Uterus (tissue), 4 donors: ENCODE data around the gene GSTA4. TPM values are rescaled to one million over a fixed set of nuclear protein-coding genes. Genes with fewer than 3 reads are reported as not detected.
"Not testable (repeated sequence)": the region's sequence is repeated elsewhere in the genome, so short reads cannot be mapped to it uniquely, and the experiment has no call there.

ENCODE experiments used
- DNase-seq, 2 donors: peaks; one replicate each; pipeline ENCODE4 v3.0.0-alpha.2; 2019 to 2020
- H3K27ac ChIP-seq, 2 donors: fragments of 200-600 bp; sonication (generic); 1 replicate in 1 of 2; 2 replicates in 1 of 2; pipeline ENCODE4 v1.5.1; 2016 to 2018
- H3K27me3 ChIP-seq, 2 donors: fragments of 200-600 bp; sonication (generic); one replicate each; pipeline ENCODE4 v1.5.1; 2018 to 2019; ENCODE audit warnings: control low read depth in 1 of 2
- H3K36me3 ChIP-seq, 2 donors: fragments of 200-600 bp; sonication (generic); one replicate each; pipeline ENCODE4 v1.5.1; 2019; ENCODE audit warnings: control low read depth in 1 of 2
- H3K4me1 ChIP-seq, 2 donors: fragments of 200-600 bp; sonication (generic); one replicate each; pipeline ENCODE4 v1.5.1; 2018 to 2019; ENCODE audit warnings: control low read depth in 1 of 2
- H3K4me3 ChIP-seq, 2 donors: fragments of 200-600 bp; sonication (generic); 1 replicate in 1 of 2; 2 replicates in 1 of 2; pipeline ENCODE4 v1.5.1; 2018 to 2019; ENCODE audit warnings: mild to moderate bottlenecking in 1 of 2
- H3K9me3 ChIP-seq, 2 donors: fragments of 200-600 bp; sonication (generic); one replicate each; pipeline ENCODE4 v1.5.1; 2019; ENCODE audit warnings: control low read depth in 1 of 2
- POLR2A ChIP-seq, 2 donors: fragments of 450-650 bp; IDR thresholded peaks; one replicate each; pipeline ENCODE4 v1.6.1; 2016; ENCODE audit warnings: antibody characterized with exemption in 2 of 2, mild to moderate bottlenecking in 1 of 2, moderate library complexity in 1 of 2
- intact Hi-C: fragments of 100-400 bp; cut with DNase I; formaldehyde crosslinking; loops from one replicate; pipeline ENCODE4 v1.15.1; 2023; ENCODE audit warnings: low total_unique reads
- total RNA-seq, 4 donors: library from RNA; depleted of rRNA in 3 of 4; stranded (reverse); fragments of >200 nt in 3 of 4; gene quantifications; one replicate each; pipeline versions ENCODE4 v1.1.0 to v1.2.4, GENCODE V29; 2014 to 2023
- TF ChIP-seq, protein P1 (sequence below), 4 experiments: fragments of 200-600 bp in 2 of 4; fragments of 450-650 bp in 2 of 4; sonication (generic) in 2 of 4; IDR thresholded peaks; one replicate each; pipeline ENCODE4 v1.5.1; 2016 to 2019; ENCODE audit warnings: antibody characterized with exemption in 4 of 4, mild to moderate bottlenecking in 2 of 4, moderate library complexity in 1 of 4
- donor health status: DM: yes; HTN: yes; CAD: no.

Gene GSTA4
- total RNA-seq, 4 donors from 2014 or later = 7.7 to 59.2 (median 23.0) TPM

DNA sequence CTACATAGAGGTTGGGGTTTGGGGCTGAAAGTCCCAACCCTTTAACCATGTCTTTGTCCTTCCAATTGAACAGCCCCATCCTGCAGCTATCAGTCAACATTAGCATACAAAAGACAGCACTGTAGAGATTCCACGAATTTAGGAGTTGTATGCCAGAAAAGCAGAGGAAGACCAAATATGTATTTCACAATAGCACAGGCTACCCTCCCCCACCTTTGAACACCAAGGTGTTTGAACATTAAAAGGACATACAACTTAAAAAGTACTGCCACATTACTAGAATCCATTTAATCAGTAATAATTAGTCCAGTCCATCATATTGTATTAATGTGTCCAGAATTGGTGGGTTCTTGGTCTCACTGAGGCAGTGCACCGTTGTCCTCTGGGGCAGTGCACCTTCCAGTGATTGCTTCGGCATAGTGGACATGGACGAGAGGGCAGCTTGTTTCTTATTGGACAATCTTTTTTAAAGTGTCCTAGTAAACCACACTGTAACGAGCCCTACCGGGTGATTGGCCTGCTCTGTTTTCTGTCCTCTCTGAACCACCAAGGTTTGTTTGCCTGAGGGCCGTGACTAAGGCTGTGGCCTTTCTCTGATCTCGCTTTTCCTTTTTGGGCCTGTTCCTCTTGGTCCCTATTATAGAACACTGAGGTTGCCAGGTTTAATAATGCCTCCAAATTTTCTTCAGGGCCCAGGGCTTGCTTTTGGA lies 36.4 kb downstream of the GSTA4 start:
- H3K4me3 ChIP-seq = no peak overlapping the region
- intact Hi-C loops = no loop called here
- no peaks in the 10 kb centered on the region for H3K4me1 ChIP-seq
- TF ChIP-seq, protein P1, sequence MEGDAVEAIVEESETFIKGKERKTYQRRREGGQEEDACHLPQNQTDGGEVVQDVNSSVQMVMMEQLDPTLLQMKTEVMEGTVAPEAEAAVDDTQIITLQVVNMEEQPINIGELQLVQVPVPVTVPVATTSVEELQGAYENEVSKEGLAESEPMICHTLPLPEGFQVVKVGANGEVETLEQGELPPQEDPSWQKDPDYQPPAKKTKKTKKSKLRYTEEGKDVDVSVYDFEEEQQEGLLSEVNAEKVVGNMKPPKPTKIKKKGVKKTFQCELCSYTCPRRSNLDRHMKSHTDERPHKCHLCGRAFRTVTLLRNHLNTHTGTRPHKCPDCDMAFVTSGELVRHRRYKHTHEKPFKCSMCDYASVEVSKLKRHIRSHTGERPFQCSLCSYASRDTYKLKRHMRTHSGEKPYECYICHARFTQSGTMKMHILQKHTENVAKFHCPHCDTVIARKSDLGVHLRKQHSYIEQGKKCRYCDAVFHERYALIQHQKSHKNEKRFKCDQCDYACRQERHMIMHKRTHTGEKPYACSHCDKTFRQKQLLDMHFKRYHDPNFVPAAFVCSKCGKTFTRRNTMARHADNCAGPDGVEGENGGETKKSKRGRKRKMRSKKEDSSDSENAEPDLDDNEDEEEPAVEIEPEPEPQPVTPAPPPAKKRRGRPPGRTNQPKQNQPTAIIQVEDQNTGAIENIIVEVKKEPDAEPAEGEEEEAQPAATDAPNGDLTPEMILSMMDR (IDR thresholded peaks at IDR 0.05) = no peak
- no peak for TF ChIP-seq POLR2A (IDR thresholded peaks at IDR 0.05)
- H3K36me3 ChIP-seq = no peaks in the 10 kb centered on the region
- H3K27me3 ChIP-seq = no peaks in the 10 kb centered on the region
- H3K27ac ChIP-seq = no peak overlapping the region
- H3K9me3 ChIP-seq = no peaks in the 10 kb centered on the region
- DNase-seq = no peak

DNA sequence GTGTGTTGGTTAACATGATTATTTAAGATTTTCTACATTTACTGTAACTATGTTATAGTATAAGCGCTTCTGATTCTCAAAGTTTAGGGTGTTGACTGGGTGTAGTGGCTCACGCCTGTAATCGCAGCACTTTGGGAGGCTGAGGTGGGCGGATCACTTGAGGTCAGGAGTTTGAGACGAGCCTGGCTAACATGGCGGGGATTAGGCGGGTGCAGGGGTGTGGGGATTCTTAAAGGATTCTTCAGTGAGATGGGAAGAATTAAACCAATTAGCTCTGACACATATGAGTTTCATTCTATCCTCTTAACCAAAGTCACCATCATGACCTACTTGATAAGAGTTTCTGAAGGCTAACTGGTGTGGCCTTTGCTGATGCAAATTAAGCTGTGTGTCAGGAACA lies 39.2 kb downstream of the GSTA4 start:
- no peak overlapping the region for H3K4me3 ChIP-seq
- intact Hi-C loops = no loop called here
- H3K9me3 ChIP-seq = no peaks in the 10 kb centered on the region
- DNase-seq = no peak
- H3K27me3 ChIP-seq = no peaks in the 10 kb centered on the region
- no peaks in the 10 kb centered on the region for H3K4me1 ChIP-seq
- H3K36me3 ChIP-seq = no peaks in the 10 kb centered on the region
- no peak overlapping the region for H3K27ac ChIP-seq
- TF ChIP-seq POLR2A (IDR thresholded peaks at IDR 0.05) = no peak
- TF ChIP-seq, protein P1 (IDR thresholded peaks at IDR 0.05) = no peak

DNA sequence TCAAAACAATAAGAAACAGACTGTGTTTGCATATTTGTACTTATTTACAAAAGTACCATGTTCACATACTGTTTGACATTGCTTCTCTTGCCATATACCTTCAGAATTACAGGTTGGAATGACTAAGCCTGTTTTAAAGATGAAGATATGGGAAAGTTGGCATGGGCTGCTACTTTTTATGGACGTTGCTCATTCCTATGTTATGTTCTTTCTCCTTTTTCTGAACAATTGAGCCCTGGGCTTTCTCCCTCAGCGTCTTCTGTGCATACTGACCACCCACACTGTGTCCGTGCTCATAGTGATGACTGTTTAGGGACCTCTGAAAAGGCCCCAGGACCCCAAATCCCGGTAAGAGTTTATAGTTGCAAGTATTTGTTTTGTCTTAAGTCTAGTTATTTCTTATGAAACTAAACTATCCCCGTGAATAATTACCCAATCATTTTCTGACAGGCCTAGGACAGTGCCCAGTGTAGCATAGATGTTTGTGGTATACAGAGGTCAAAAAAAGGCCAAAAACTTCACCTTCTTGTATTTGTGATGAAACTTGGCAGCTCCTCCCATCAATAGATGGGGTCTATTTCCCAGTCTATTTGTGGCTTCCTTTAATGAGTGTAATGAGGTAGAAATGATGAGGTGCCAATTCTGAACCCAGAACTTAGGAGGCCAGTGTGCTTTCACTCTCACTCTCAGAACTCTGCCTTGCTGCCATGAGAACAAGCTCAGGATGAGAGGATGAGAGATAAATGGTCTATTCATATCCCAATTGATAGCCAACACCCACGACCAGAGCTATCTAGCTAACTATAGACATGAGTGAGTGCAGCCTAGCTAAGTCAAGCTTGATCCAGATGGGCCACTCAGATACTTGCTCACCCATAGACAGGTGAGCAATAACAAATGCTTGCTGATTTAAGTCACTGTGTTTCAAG lies 40.9 kb downstream of the GSTA4 start:
- Histone ChIP-seq H3K27ac (no peak overlapping the region), H3K9me3 (no peaks in the 10 kb centered on the region), H3K4me3 (no peak overlapping the region), H3K27me3 (no peaks in the 10 kb centered on the region), H3K4me1 (no peaks in the 10 kb centered on the region), H3K36me3 (no peaks in the 10 kb centered on the region)
- DNase-seq = no peak
- intact Hi-C loops = no loop called here
- TF ChIP-seq, protein P1 (IDR thresholded peaks at IDR 0.05) = no peak
- TF ChIP-seq POLR2A (IDR thresholded peaks at IDR 0.05) = no peak

DNA sequence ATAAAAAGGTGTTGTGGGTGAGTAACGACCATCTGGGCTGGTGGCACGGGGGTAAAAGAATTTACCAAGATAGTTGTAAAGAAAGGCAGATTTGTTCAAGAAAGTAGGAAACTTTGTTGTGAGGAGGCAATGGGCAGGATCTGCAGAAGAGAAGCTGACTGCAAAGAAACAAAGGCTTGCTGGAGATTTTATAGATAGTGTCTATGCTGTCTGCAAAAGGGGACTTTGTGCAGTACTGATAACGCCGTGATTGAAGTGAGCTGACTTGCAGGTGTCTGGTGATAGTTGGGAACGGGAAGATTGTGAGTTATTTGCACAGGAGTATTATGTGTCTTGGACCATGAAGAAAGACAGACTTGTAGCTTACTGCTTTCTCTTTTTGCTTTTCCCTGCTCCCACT lies 48.8 kb downstream of the GSTA4 start:
- TF ChIP-seq POLR2A (IDR thresholded peaks at IDR 0.05) = no peak
- TF ChIP-seq, protein P1 (IDR thresholded peaks at IDR 0.05) = no peak
- no peaks in the 10 kb centered on the region for H3K36me3 ChIP-seq
- intact Hi-C loops = no loop called here

DNA sequence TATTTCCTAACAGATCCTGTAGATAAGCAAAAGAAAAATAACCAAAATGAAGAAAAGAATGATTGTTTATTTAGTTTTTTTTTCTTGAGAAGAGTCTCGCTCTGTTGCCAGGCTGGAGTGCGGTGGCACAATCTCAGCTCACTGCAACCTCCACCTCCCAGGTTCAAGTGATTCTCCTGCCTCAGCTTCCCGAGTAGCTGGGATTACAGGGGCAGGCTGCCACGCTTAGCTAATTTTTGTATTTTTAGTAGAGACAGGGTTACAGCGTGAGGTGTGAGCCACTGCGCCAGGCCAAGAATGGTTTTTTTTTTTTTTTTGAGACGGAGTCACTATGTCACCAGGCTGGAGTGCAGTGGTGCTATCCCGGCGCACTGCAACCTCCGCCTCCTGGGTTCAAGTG lies 52.3 kb downstream of the GSTA4 start:
- H3K27me3 ChIP-seq, H3K27ac ChIP-seq, DNase-seq, H3K9me3 ChIP-seq, intact Hi-C loops, H3K36me3 ChIP-seq, H3K4me1 ChIP-seq, H3K4me3 ChIP-seq: not testable (repeated sequence)

More for the DNA sequence above, 48.8 kb downstream of the GSTA4 start:
- no peak for DNase-seq
- Histone ChIP-seq H3K9me3 (no peaks in the 10 kb centered on the region), H3K27me3 (no peaks in the 10 kb centered on the region), H3K27ac (no peak overlapping the region), H3K4me1 (no peaks in the 10 kb centered on the region), H3K4me3 (no peak overlapping the region)
